ENCODE data around the gene SPAM1.
"Not testable (repeated sequence)": the region's sequence is repeated elsewhere in the genome, so short reads cannot be mapped to it uniquely, and the experiment has no call there.

The SPAM1 gene

GRCh38 chr7:123924941-123925340 is at the start of gene SPAM1:
SPAM1 (plus strand) TSS chr7:123925241; CDS start chr7:123953571, 28,330 bp downstream.
- DNase-seq, result no peak

GRCh38 chr7:123876557-123877256 is 48.3 kb upstream of the SPAM1 start:
- DNase-seq, result no peak

GRCh38 chr7:123879628-123880027 is 45.4 kb upstream of the SPAM1 start:
- DNase-seq, result no peak

- no peak for DNase-seq
Observed at GRCh38 chr7:123881300-123881699, 43.7 kb upstream of the SPAM1 start.

GRCh38 chr7:123883154-123883553 is 41.9 kb upstream of the SPAM1 start:
- DNase-seq, result no peak

- DNase-seq, result no peak
Observed at GRCh38 chr7:123888192-123888591, 36.8 kb upstream of the SPAM1 start.

- DNase-seq, result not testable (repeated sequence)
Observed at GRCh38 chr7:123894753-123895152, 30.3 kb upstream of the SPAM1 start.

- DNase-seq, result no peak
Observed at GRCh38 chr7:123901101-123901500, 23.9 kb upstream of the SPAM1 start.

GRCh38 chr7:123905714-123906113 is 19.3 kb upstream of the SPAM1 start:
- no peak for DNase-seq

- DNase-seq, result no peak
Observed at GRCh38 chr7:123916240-123916724, 8.8 kb upstream of the SPAM1 start.

- no peak for DNase-seq
Observed at GRCh38 chr7:123917878-123918277, 7.2 kb upstream of the SPAM1 start.

- DNase-seq, result no peak
Observed at GRCh38 chr7:123918309-123918708, 6.7 kb upstream of the SPAM1 start.

- no peak for DNase-seq
Observed at GRCh38 chr7:123923599-123923998, 1.4 kb upstream of the SPAM1 start.

GRCh38 chr7:123929107-123929506 is 4.1 kb downstream of the SPAM1 start:
- no peak for DNase-seq

- no peak for DNase-seq
Observed at GRCh38 chr7:123929655-123930054, 4.6 kb downstream of the SPAM1 start.

- no peak for DNase-seq
Observed at GRCh38 chr7:123935436-123936381, 10.7 kb downstream of the SPAM1 start.

- no peak for DNase-seq
Observed at GRCh38 chr7:123936388-123936787, 11.3 kb downstream of the SPAM1 start.

- no peak for DNase-seq
Observed at GRCh38 chr7:123939784-123940183, 14.7 kb downstream of the SPAM1 start.

- DNase-seq, result no peak
Observed at GRCh38 chr7:123941391-123942180, 16.5 kb downstream of the SPAM1 start.

GRCh38 chr7:123944395-123944794 is 19.4 kb downstream of the SPAM1 start:
- DNase-seq, result no peak

- DNase-seq, result no peak
Observed at GRCh38 chr7:123945938-123946337, 20.9 kb downstream of the SPAM1 start.

GRCh38 chr7:123948136-123948535 is 23.1 kb downstream of the SPAM1 start:
- DNase-seq, result no peak

- no peak for DNase-seq
Observed at GRCh38 chr7:123958186-123958703, 33.2 kb downstream of the SPAM1 start.
